DMS114 treated with DMSO at 0.1 percent for 48 hours (cell line): ENCODE measurements around the gene P2RY11.

Source experiments
- DNase-seq: peaks from one replicate; lab custom pipeline; 2025; ENCODE audit not compliant: unreplicated experiment; lab: John Stamatoyannopoulos, UW

The P2RY11 gene

GRCh38 chr19:10092648-10093294 is 18.7 kb upstream of the P2RY11 start:
- DNase-seq, result no peak

- no peak for DNase-seq
Measured at GRCh38 chr19:10093295-10094186, 18.0 kb upstream of the P2RY11 start.

- DNase-seq, result no peak
Measured at GRCh38 chr19:10095622-10095947, 15.9 kb upstream of the P2RY11 start.

GRCh38 chr19:10095948-10096614 is 15.4 kb upstream of the P2RY11 start:
- DNase-seq, result peak; percentile 45

GRCh38 chr19:10096615-10096963 is 14.9 kb upstream of the P2RY11 start:
- DNase-seq, result no peak

GRCh38 chr19:10100163-10100785 is 11.2 kb upstream of the P2RY11 start:
- no peak for DNase-seq

- no peak for DNase-seq
Measured at GRCh38 chr19:10102787-10103236, 8.7 kb upstream of the P2RY11 start.

DNA sequence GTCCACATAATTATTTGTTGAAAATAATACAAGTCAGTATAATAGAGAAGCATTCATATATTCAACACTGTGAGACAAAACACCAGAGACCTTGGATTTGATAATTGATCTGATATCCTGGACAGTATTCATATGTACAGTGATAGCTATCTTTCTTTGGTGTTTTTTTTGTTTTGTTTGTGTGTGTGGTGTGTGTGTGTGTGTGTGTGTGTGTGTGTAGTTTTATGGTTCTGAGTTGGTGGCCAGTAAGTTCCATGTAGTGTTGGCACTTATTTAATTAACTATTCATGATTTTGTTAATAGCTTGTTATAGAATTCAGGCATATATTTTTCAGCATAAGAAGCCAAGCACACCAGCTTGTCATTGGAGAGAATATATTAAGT is 7.4 kb upstream of the P2RY11 start:
- no peak for DNase-seq

GRCh38 chr19:10104665-10105508 is 6.6 kb upstream of the P2RY11 start:
- no peak for DNase-seq

GRCh38 chr19:10105509-10106099 is 5.9 kb upstream of the P2RY11 start:
- no peak for DNase-seq

DNA sequence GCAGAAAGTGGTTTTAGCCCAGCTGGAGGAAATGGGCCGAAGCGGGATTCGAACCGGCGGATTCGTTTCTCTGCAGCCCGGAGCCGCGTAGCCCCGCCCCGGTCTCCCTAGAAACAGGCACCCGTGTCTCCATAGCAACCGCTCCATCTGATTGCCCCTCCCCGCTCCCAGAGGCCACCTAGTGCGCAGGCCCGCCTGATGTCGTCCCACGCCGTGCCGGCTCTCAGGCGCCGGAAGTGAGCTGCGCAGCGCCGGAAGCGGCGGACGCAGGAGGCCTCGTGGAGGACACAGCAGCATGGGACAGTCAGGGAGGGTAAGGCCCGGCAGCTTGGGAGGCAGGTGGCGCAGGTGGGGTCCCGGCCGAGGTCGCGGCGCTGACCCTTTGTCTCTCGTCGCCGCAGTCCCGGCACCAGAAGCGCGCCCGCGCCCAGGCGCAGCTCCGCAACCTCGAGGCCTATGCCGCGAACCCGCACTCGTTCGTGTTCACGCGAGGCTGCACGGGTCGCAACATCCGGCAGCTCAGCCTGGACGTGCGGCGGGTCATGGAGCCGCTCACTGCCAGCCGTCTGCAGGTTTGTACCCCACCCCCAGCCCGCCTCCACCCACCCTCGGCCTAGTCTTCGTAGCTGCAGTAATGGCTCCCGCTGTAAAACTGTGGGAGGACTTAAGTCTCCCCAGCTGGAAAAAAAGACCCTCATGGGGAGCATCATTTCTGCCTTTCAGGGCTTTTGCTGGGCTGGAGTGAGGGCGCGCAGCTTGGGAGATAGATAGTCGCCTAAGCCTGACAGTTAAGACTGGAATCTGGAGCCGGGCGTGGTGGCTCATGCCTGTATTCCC is 5.2 kb upstream of the P2RY11 start, which contains the start of gene PPAN:
Gene PPAN, plus strand, starts transcription at position 263 of the 837 bp plus-strand sequence. Its CDS starts 33 bp downstream, at position 296.
- peak; percentile 89 for DNase-seq

GRCh38 chr19:10107254-10107653 is 4.2 kb upstream of the P2RY11 start:
- no peak for DNase-seq

GRCh38 chr19:10107817-10108367 is 3.6 kb upstream of the P2RY11 start:
- no peak for DNase-seq

- DNase-seq, result no peak
Measured at GRCh38 chr19:10109528-10109927, 2.0 kb upstream of the P2RY11 start.

- DNase-seq, result no peak
Measured at GRCh38 chr19:10110076-10110971, 1.2 kb upstream of the P2RY11 start.

- no peak for DNase-seq
Measured at GRCh38 chr19:10110972-10111317, 548 bp upstream of the P2RY11 start.

DNA sequence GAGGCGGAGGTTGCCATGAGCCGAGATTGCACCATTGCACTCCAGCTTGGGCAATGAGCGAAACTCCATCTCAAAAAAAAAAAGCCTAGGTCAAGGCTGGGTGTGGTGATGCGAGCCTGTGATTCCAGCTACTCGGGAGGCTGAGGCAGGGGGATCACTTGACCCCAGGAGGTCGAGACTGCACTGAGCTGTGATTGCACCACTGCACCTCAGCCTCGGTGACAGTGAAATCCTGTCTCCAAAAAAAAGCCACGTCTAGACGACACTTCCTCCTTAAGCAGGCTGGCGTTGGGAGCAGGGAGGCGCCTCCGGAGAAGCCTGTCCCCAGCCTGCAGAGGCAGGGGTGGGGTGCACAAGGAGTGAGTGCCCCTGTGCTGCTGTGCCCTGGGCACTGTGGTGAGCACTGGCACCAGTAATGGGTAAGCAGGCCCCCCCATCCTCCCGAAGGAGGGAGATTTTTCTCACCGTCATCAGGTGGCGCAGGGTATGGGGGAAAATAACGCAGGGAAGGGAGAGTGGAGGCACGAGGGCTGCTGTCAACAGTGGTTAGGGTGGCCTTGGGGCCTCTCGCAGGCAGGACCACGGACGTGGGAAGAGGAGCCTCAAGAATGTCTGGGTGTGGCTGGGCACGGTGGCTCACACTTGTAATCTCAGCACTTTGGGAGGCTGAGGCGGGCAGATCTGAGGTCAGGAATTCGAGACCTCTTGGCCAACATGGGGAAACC is 706 bp downstream of the P2RY11 start:
- no peak for DNase-seq
